HTR-8/SVneo (cell line): ENCODE measurements around the gene ZNF497.
A peak's percentile ranks its signal among the peaks of the same experiment; 100 is the strongest.
"Not testable (repeated sequence)": the region's sequence is repeated elsewhere in the genome, so short reads cannot be mapped to it uniquely, and the experiment has no call there.

Experiments used
- DNase-seq: peaks from one replicate; pipeline ENCODE4 v3.0.0; 2011; ENCODE audit warnings: low spot score, mixed read lengths; ENCODE audit not compliant: insufficient read length
- FAIRE-seq: peaks from 2 replicates; lab custom pipeline; 2011; peaks lifted over from hg19 to GRCh38; lab: Jason Lieb, UNC

Gene ZNF497

GRCh38 chr19:58319241-58319640 lies 43.3 kb downstream of the ZNF497 start:
- DNase-seq (no peak), FAIRE-seq (peak; percentile 38)

DNA sequence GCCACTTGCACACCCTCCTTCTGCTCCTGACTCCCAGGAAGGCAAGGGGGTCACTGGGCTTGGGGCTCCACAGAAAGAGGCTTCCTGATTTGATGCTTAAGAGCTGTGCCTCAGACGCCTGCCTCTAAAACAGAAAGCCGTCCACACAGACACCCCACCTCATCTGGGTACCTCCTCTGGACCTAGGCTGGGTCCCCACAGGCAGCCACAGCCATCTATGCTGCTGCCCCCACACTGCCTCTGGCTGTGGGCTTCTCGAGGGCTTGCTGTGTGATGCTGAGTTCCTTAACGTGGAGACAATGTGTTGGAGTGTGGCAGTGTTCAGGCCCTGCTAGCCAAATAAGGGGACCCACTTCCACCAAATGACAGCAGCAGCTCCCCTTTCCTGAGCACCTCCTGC lies 44.3 kb downstream of the ZNF497 start:
- no peak for FAIRE-seq
- no peak for DNase-seq

- DNase-seq (no peak), FAIRE-seq (no peak)
Measured at GRCh38 chr19:58317476-58318072, 45.0 kb downstream of the ZNF497 start.

- no peak for FAIRE-seq
Measured at GRCh38 chr19:58315580-58315979, 47.0 kb downstream of the ZNF497 start.

DNA sequence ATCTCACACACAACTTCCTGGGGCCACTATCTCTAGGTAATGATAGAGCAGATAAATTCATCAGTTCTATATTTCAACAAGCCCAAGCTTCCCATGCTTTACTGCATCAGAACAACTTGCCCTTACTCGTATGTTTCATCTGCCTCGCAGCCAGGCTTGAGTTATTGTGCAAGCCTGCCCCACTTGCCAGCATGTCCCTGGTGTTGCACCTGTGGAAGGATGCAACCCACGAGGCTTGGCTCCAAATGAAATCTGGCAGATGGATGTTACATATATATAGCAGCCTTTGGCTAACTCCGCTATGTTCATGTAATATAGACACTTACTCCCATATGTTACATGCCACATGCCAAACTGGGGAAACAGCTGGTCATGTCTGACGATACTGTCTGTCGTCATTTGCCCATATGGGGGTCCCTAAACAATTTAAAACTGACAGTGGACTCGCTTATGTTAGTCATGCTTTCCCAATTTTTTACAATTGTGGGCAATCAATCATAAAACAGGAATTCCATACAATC lies 51.1 kb downstream of the ZNF497 start:
- DNase-seq = no peak
- peak; percentile 40 for FAIRE-seq

More at GRCh38 chr19:58315580-58315979, 47.0 kb downstream of the ZNF497 start:
- no peak for DNase-seq

DNA sequence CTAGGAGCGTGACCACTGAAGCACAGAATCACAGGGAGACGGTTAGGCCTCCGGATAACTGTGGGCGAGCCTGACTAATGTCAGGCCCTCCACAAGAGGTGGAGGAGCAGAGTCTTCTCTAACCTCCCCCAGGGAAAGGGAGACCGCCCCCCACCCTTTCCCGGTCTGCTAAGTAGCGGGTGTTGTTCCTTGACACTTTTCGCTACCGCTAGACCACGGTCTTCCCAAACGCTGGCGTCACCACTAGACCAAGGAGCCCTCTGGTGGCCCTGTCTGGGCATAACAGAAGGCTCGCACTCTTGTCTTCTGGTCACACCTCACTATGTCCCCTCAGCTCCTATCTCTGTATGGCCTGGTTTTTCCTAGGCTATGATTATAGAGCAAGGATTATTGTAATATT lies 51.9 kb downstream of the ZNF497 start:
- FAIRE-seq, DNase-seq: not testable (repeated sequence)

- DNase-seq (no peak), FAIRE-seq (no peak)
Measured at GRCh38 chr19:58307736-58308135, 54.8 kb downstream of the ZNF497 start.

GRCh38 chr19:58305932-58306323 lies 56.6 kb downstream of the ZNF497 start:
- FAIRE-seq (no peak), DNase-seq (no peak)

GRCh38 chr19:58305065-58305931 lies 57.3 kb downstream of the ZNF497 start, which contains the start of gene ERVK3-1:
Gene ERVK3-1 (plus strand): TSS chr19:58305377. CDS start chr19:58312169, 6,792 bp downstream.
- FAIRE-seq = peak; percentile 98
- peak; percentile 95 for DNase-seq

GRCh38 chr19:58304748-58305064 lies 57.8 kb downstream of the ZNF497 start:
- DNase-seq (no peak), FAIRE-seq (no peak)
